ENCODE data around the gene YOD1.

The YOD1 gene

DNA sequence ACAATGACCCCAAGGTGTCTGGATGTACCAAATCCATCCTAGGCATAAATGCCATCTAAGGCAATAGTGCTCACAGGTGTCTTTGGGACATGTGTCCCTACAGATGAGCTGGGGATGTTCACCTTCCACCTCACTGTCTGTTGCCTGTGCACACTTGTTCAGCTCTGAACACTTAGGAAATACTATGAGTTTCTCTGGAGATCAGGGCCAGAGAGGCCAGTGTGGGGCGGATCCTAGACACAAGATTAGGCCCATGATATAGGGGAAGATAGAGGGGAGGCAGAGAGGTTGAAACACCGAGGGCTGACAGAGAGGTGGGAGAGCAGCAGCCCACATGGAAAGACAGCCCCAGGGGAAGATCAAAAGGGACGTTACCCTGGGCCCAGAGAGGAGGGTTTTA lies 44.1 kb downstream of the YOD1 start:
- no peak for DNase-seq (ENCODE audit: low spot score)

- DNase-seq (ENCODE audit: low spot score) = no peak
Measured at GRCh38 chr1:207006083-207006482, 44.9 kb downstream of the YOD1 start.

GRCh38 chr1:207004931-207005830 lies 45.8 kb downstream of the YOD1 start:
- DNase-seq (ENCODE audit: low spot score) = peak; percentile 70

GRCh38 chr1:207003210-207003609 lies 47.8 kb downstream of the YOD1 start:
- peak; percentile 67 for DNase-seq (ENCODE audit: low spot score)

- no peak for DNase-seq (ENCODE audit: low spot score)
Measured at GRCh38 chr1:207002724-207003146, 48.3 kb downstream of the YOD1 start.

DNA sequence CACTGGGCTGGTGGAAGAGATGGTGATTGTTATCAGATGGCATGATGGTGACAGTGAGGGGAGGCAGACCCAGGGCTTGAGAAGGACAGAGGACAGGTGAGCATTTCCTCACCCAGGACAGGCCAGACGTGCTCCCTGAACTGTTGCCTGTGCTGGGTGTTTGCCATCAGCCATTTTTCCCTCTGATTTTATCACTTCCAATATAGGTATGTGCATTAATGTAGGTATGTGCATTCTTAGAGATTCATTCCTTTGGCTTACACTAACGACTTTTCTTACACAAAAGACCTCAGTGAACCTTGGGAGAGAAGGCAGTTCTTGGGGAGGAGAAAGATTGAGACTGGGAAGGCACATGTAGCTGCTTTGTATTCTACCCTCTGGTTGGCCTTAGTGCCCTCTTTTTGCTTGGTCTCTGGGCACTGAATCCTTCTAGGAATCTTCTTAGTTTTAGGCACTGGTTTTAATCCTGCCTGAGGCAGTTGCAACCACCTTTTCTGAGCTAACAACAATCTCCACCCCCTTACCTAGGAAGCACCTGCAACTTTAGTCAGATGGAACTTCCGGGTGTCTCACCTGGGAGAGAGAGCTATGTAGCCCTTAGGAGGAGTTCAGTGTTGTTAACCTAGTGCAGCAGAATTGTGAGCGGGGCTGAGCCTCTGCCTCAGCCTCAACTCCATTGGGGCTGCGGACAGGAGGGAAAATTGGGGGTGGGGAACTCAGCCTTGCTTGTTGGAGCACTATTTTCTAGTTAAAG lies 49.3 kb downstream of the YOD1 start:
- no peak for DNase-seq (ENCODE audit: low spot score)

GRCh38 chr1:207000651-207001291 lies 50.2 kb downstream of the YOD1 start:
- no peak for DNase-seq (ENCODE audit: low spot score)

DNA sequence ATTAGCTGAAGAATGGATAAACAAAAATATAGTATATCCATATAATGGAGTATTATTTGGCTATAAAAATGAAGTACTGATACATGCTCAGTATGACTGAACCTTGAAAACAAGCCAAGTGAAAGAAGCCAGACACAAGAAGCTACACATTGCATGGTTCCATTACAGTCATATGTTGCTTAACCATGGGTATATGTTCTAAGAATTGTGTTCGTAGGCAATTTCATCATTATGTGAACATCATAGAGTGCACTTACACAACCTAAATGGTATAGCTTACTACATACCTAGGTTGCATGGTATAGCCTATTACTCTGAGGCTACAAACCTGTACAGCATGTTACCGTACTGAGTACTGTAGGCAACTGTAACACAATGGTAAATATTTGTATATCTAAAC lies 52.2 kb downstream of the YOD1 start:
- DNase-seq (ENCODE audit: low spot score) = no peak

Data from ecto neural progenitor cell (in vitro differentiated cells).